ENCODE measurements around the gene RASSF3.
A peak's percentile ranks its signal among the peaks of the same experiment; 100 is the strongest.
"Not testable (repeated sequence)": the region's sequence is repeated elsewhere in the genome, so short reads cannot be mapped to it uniquely, and the experiment has no call there.

RASSF3 gene

GRCh38 chr12:64683816-64684543, 73.7 kb downstream of the RASSF3 start:
- H3K4me1 Mint-ChIP-seq, result peaks cover 83% of the 10 kb centered on the region
- peaks cover 11% of the 10 kb centered on the region for H3K36me3 Mint-ChIP-seq
- no peaks in the 10 kb centered on the region for H3K9me3 Mint-ChIP-seq
- peak overlapping the region; percentile 78 for H3K4me3 Mint-ChIP-seq
- no peaks in the 10 kb centered on the region for H3K27me3 Mint-ChIP-seq
- peak overlapping the region; percentile 98 for H3K27ac Mint-ChIP-seq

- H3K4me1 Mint-ChIP-seq, result peaks cover 79% of the 10 kb centered on the region
- H3K9me3 Mint-ChIP-seq, result no peaks in the 10 kb centered on the region
- H3K4me3 Mint-ChIP-seq, result peak overlapping the region; percentile 54
- H3K27me3 Mint-ChIP-seq, result no peaks in the 10 kb centered on the region
- peaks cover 12% of the 10 kb centered on the region for H3K36me3 Mint-ChIP-seq
- H3K27ac Mint-ChIP-seq, result peak overlapping the region; percentile 94
Measured at GRCh38 chr12:64685050-64685449, 74.8 kb downstream of the RASSF3 start.

GRCh38 chr12:64685605-64686004, 75.3 kb downstream of the RASSF3 start:
- no peaks in the 10 kb centered on the region for H3K9me3 Mint-ChIP-seq
- peak overlapping the region; percentile 94 for H3K27ac Mint-ChIP-seq
- peak overlapping the region; percentile 54 for H3K4me3 Mint-ChIP-seq
- no peaks in the 10 kb centered on the region for H3K27me3 Mint-ChIP-seq
- peaks cover 76% of the 10 kb centered on the region for H3K4me1 Mint-ChIP-seq
- H3K36me3 Mint-ChIP-seq, result peaks cover 12% of the 10 kb centered on the region

DNA sequence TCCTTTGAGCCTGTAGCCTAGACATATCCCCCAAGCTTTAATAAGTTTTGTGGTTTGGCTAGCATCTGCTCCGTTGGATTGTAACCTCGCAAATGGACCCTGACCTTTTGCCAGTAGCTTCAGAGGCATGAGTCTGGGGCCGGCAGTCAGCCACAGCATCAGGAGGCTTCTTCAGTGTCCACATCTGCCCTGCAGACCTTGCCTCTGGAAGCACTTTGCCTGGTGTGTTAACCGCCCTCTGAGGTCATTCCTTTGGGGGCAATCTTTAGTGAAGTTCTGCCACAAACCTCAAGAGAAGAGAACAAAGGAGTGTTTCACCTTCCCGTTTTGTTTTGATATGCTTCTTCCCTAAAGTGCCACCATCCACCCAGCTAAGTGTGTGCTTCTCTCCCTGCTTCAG, 77.5 kb downstream of the RASSF3 start:
- Mint-ChIP-seq H3K36me3 (peaks cover 17% of the 10 kb centered on the region), H3K4me3 (peak overlapping the region; percentile 72), H3K4me1 (peaks cover 74% of the 10 kb centered on the region)

GRCh38 chr12:64688219-64688618, 77.9 kb downstream of the RASSF3 start:
- peak overlapping the region; percentile 91 for H3K27ac Mint-ChIP-seq
- H3K4me1 Mint-ChIP-seq, result peaks cover 74% of the 10 kb centered on the region
- peaks cover 17% of the 10 kb centered on the region for H3K36me3 Mint-ChIP-seq
- H3K27me3 Mint-ChIP-seq, result no peaks in the 10 kb centered on the region
- H3K4me3 Mint-ChIP-seq, result peak overlapping the region; percentile 72
- no peaks in the 10 kb centered on the region for H3K9me3 Mint-ChIP-seq

More for the DNA sequence above, 77.5 kb downstream of the RASSF3 start:
- Mint-ChIP-seq H3K9me3 (no peaks in the 10 kb centered on the region), H3K27me3 (no peaks in the 10 kb centered on the region), H3K27ac (peak overlapping the region; percentile 91)

GRCh38 chr12:64688715-64689114, 78.4 kb downstream of the RASSF3 start:
- H3K36me3 Mint-ChIP-seq, result peaks cover 16% of the 10 kb centered on the region
- no peaks in the 10 kb centered on the region for H3K27me3 Mint-ChIP-seq
- H3K4me3 Mint-ChIP-seq, result peak overlapping the region; percentile 72
- H3K27ac Mint-ChIP-seq, result peak overlapping the region; percentile 91
- H3K4me1 Mint-ChIP-seq, result peaks cover 73% of the 10 kb centered on the region
- no peaks in the 10 kb centered on the region for H3K9me3 Mint-ChIP-seq

GRCh38 chr12:64690236-64690635, 79.9 kb downstream of the RASSF3 start:
- not testable (repeated sequence) for H3K4me3 Mint-ChIP-seq, H3K27me3 Mint-ChIP-seq, H3K9me3 Mint-ChIP-seq
- Mint-ChIP-seq H3K36me3 (peaks cover 25% of the 10 kb centered on the region), H3K27ac (peak overlapping the region; percentile 41), H3K4me1 (peaks cover 74% of the 10 kb centered on the region)

DNA sequence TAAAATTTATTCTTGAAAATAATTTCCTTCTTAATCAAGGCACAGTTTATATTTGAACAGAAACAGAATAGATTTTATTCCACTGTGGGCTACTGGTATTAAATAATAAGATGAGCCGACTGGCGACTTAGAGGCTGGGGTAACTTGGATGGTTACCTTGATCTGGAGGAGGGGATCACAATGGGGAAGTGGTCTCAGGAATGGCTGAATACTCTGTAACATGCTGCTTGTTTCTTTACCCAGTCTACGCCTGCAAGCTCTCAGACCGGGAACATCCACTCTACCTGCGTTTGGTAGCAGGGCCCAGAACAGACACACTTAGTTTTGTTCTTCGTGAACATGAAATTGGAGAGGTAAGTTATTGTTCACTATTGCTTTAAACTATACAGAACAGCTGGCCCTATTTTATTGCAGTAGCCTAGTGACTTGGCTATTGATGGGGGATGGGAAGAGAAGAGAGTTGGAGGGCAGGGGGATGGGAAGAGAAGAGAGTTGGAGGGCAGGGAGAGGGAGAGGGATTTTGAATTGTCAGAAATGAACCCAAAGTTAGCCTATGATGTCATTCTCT, 81.0 kb downstream of the RASSF3 start:
- Mint-ChIP-seq H3K27ac (peak overlapping the region; percentile 61), H3K36me3 (peaks cover 23% of the 10 kb centered on the region)

GRCh38 chr12:64691795-64692583, 81.7 kb downstream of the RASSF3 start:
- H3K27me3 Mint-ChIP-seq, result no peaks in the 10 kb centered on the region
- H3K36me3 Mint-ChIP-seq, result peaks cover 21% of the 10 kb centered on the region
- H3K9me3 Mint-ChIP-seq, result no peaks in the 10 kb centered on the region
- H3K4me3 Mint-ChIP-seq, result no peak overlapping the region
- H3K4me1 Mint-ChIP-seq, result peaks cover 82% of the 10 kb centered on the region
- peak overlapping the region; percentile 61 for H3K27ac Mint-ChIP-seq

More for the DNA sequence above, 81.0 kb downstream of the RASSF3 start:
- no peaks in the 10 kb centered on the region for H3K9me3 Mint-ChIP-seq
- H3K4me3 Mint-ChIP-seq, result no peak overlapping the region
- peaks cover 75% of the 10 kb centered on the region for H3K4me1 Mint-ChIP-seq
- H3K27me3 Mint-ChIP-seq, result no peaks in the 10 kb centered on the region

DNA sequence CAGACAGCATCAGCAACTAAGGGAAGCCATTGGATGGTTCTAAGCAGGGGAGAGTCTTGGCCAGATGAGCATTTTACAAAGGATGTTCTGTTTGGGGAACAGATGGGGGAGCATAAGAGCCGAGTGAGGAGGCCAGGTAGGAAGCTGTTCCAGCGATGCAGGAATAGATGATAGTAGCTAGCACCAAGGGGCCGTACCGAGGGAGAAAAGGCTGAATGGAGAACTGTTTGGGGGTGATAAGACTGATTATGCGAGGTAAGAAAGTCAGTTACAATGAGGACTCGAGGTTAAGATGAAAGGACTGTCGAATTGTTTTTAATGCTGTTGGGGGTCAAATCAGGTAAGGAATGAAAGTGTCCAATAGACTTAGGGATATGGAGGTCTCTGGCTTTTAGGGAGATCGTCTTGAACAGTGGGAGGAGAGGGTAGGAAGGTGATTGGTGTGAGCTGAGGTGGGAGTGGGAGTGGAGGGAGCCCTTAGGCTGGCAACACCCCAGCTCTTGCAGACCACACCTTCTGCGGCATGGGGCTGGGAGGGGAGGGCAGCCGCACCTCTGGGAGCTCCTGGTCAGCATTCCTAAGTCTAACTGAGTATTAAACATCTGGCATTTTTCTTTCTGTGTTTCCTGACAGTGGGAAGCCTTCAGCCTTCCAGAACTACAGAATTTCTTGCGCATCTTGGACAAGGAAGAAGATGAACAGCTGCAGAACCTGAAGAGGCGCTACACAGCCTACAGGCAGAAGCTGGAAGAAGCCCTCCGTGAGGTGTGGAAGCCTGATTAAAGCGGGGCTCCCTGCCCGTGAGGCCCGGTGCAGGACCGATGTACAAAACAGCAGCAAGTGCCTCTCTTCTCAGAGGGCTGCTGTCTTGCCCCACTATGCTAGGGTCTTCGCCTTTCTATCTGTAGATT, 84.1 kb downstream of the RASSF3 start:
- peak overlapping the region; percentile 96 for H3K27ac Mint-ChIP-seq
- peaks cover 73% of the 10 kb centered on the region for H3K4me1 Mint-ChIP-seq
- H3K36me3 Mint-ChIP-seq, result peaks cover 22% of the 10 kb centered on the region
- H3K9me3 Mint-ChIP-seq, result no peaks in the 10 kb centered on the region
- H3K4me3 Mint-ChIP-seq, result peak overlapping the region; percentile 4
- H3K27me3 Mint-ChIP-seq, result no peaks in the 10 kb centered on the region

DNA sequence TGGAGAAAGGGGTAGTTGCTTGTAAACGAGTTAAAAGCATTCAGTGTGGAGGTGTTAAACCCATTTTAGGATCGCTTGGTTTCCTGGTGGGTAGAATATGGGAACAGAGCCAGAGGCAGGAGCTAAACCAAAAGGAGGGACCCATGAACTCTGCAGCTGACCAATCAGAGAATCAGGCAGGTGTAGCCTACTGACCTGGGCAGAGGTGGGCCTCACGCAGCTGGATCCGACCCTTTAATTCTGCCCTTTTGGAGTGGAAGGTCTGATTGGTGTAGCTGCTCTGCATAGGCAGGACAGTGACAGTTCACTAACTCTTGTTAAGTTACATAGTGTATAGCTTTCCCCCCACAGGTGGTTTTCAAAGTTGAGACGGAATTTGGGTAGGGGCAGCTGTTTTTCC, 85.3 kb downstream of the RASSF3 start:
- peaks cover 80% of the 10 kb centered on the region for H3K4me1 Mint-ChIP-seq
- no peaks in the 10 kb centered on the region for H3K27me3 Mint-ChIP-seq
- peak overlapping the region; percentile 96 for H3K27ac Mint-ChIP-seq
- peak overlapping the region; percentile 43 for H3K4me3 Mint-ChIP-seq
- H3K36me3 Mint-ChIP-seq, result peaks cover 26% of the 10 kb centered on the region
- H3K9me3 Mint-ChIP-seq, result no peaks in the 10 kb centered on the region

DNA sequence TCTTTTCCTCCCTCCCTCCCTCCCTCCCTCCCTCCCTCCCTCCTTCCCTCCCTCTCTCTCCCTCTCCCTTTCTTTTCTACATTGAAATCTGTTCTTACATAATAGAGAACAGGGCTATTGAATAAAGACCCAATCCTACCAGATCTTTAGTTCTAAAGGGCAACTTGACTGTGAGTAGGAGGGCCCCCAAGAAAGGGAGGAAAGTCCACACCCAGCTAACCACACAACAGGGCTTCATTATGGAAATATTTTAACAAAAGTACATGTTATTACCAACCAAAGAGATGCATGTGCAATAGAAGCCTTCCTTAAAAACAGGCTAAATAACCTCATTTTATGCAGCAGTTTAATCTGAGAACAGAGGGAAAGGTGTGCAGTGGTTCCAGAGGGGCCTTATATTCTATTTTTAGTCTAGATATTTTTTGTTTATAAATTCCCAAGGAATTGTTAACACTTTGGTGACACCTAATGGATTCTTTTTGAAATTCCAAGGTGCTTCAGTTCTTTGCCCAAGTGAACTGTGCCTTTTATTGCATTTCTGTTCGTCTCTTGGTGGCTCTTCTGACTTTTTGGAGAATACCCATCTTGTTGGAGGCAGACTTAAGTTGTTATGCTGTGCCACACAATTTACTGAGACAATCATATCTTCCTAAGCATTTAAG, 85.9 kb downstream of the RASSF3 start:
- H3K4me1 Mint-ChIP-seq, result peaks cover 85% of the 10 kb centered on the region

GRCh38 chr12:64699504-64700115, 89.3 kb downstream of the RASSF3 start:
- Mint-ChIP-seq H3K4me1 (peaks cover 65% of the 10 kb centered on the region), H3K27ac (peak overlapping the region; percentile 17), H3K9me3 (no peaks in the 10 kb centered on the region), H3K4me3 (no peak overlapping the region), H3K27me3 (no peaks in the 10 kb centered on the region), H3K36me3 (peaks cover 14% of the 10 kb centered on the region)

More for the DNA sequence above, 85.9 kb downstream of the RASSF3 start:
- no peaks in the 10 kb centered on the region for H3K9me3 Mint-ChIP-seq
- peak overlapping the region; percentile 38 for H3K27ac Mint-ChIP-seq
- H3K4me3 Mint-ChIP-seq, result peak overlapping the region; percentile 15
- H3K36me3 Mint-ChIP-seq, result peaks cover 26% of the 10 kb centered on the region
- H3K27me3 Mint-ChIP-seq, result no peaks in the 10 kb centered on the region

DNA sequence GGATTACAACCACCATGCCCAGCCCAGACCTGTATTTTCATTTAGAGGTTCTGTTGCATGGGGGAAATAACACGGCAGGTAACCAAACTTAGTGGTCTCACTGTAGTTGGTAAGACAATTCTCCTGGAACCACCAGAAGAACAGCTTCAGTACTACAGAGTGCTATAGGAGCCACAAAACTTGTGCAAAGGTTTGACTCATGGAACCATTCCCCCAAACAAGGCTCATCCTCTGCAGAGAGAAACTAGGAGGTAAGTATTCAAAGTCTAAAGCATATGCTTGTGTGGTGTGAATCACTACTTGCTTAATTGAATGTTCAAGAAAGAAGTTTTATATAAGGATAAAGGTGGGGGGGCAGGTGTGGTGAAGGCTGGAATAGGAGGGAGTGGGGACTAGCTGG, 90.2 kb downstream of the RASSF3 start:
- H3K4me1 Mint-ChIP-seq, result peaks cover 58% of the 10 kb centered on the region
- peaks cover 8% of the 10 kb centered on the region for H3K36me3 Mint-ChIP-seq
- H3K4me3 Mint-ChIP-seq, result peak overlapping the region; percentile 38
- peak overlapping the region; percentile 92 for H3K27ac Mint-ChIP-seq
- no peaks in the 10 kb centered on the region for H3K27me3 Mint-ChIP-seq
- no peaks in the 10 kb centered on the region for H3K9me3 Mint-ChIP-seq
